H9 (cell line): ENCODE data around the gene CDYL. TPM values are rescaled to one million over a fixed set of nuclear protein-coding genes. Genes with fewer than 3 reads are reported as not detected.

ENCODE experiments used
- DNase-seq: peaks from one replicate; pipeline ENCODE4 v3.0.0-alpha.2; 2017
- H2AFZ ChIP-seq: one replicate; pipeline ENCODE4 v1.6.1; 2013; ENCODE audit warnings: mild to moderate bottlenecking, low read length, control low read depth, moderate library complexity
- H2AK5ac ChIP-seq: 2 replicates; pipeline ENCODE4 v1.6.1; 2013; ENCODE audit warnings: low read length, control low read depth, mixed read lengths; ENCODE audit not compliant: insufficient read length
- H2BK120ac ChIP-seq: one replicate; pipeline ENCODE4 v1.6.1; 2013; ENCODE audit warnings: low read depth, mild to moderate bottlenecking, low read length, control low read depth, inconsistent platforms; ENCODE audit not compliant: poor library complexity, severe bottlenecking
- H2BK12ac ChIP-seq: 2 replicates; pipeline ENCODE4 v1.6.1; 2013; ENCODE audit warnings: low read length, control low read depth, mixed read lengths, low read depth; ENCODE audit not compliant: insufficient read length
- H2BK15ac ChIP-seq: 2 replicates; pipeline ENCODE4 v1.6.1; 2013; ENCODE audit warnings: low read depth, low read length, control low read depth
- H2BK20ac ChIP-seq: one replicate; pipeline ENCODE4 v1.6.1; 2013; ENCODE audit warnings: low read depth, mild to moderate bottlenecking, low read length, control low read depth, inconsistent platforms; ENCODE audit not compliant: poor library complexity, severe bottlenecking
- H2BK5ac ChIP-seq: 2 replicates; pipeline ENCODE4 v1.6.1; 2013; ENCODE audit warnings: low read length, control low read depth, mixed read lengths; ENCODE audit not compliant: insufficient read length
- H3K14ac ChIP-seq: 2 replicates; pipeline ENCODE4 v1.6.1; 2013; ENCODE audit warnings: low read length, control low read depth; ENCODE audit not compliant: insufficient read depth
- H3K18ac ChIP-seq: 2 replicates; pipeline ENCODE4 v1.6.1; 2013; ENCODE audit warnings: low read depth, mild to moderate bottlenecking, mixed read lengths, low read length, control low read depth; ENCODE audit not compliant: insufficient read length
- H3K23ac ChIP-seq: 2 replicates; pipeline ENCODE4 v1.6.1; 2013; ENCODE audit warnings: low read length, control low read depth, mixed read lengths, low read depth; ENCODE audit not compliant: insufficient read length
- H3K23me2 ChIP-seq: 2 replicates; pipeline ENCODE4 v1.6.1; 2013; ENCODE audit warnings: low read depth, mild to moderate bottlenecking, mixed read lengths, low read length, control low read depth; ENCODE audit not compliant: insufficient read length, poor library complexity, severe bottlenecking
- H3K27ac ChIP-seq: 2 replicates; pipeline ENCODE4 v1.5.1; 2013; ENCODE audit warnings: low read length, control low read depth, mixed read lengths, low read depth; ENCODE audit not compliant: insufficient read length
- H3K27me3 ChIP-seq: 2 replicates; pipeline ENCODE4 v1.6.1; 2013; ENCODE audit warnings: low read length, control low read depth, inconsistent platforms; ENCODE audit not compliant: insufficient read depth
- H3K4ac ChIP-seq: 2 replicates; pipeline ENCODE4 v1.6.1; 2013; ENCODE audit warnings: low read depth, mild to moderate bottlenecking, control low read depth, inconsistent platforms, low read length, moderate library complexity
- H3K4me1 ChIP-seq: 2 replicates; pipeline ENCODE4 v1.6.1; 2013; ENCODE audit warnings: low read length, control low read depth, inconsistent platforms; ENCODE audit not compliant: insufficient read depth
- H3K4me2 ChIP-seq: 2 replicates; pipeline ENCODE4 v1.6.1; 2013; ENCODE audit warnings: low read length, control low read depth, mixed read lengths; ENCODE audit not compliant: insufficient read length, insufficient read depth
- H3K56ac ChIP-seq: 2 replicates; pipeline ENCODE4 v1.6.1; 2013; ENCODE audit warnings: low read depth, mild to moderate bottlenecking, mixed read lengths, low read length, control low read depth; ENCODE audit not compliant: insufficient read length
- H3K79me1 ChIP-seq: 2 replicates; pipeline ENCODE4 v1.6.1; 2013; ENCODE audit warnings: low read depth, mild to moderate bottlenecking, moderate library complexity, low read length, control low read depth, inconsistent platforms; ENCODE audit not compliant: insufficient read depth, poor library complexity, severe bottlenecking
- H3K79me2 ChIP-seq: 2 replicates; pipeline ENCODE4 v1.6.1; 2013; ENCODE audit warnings: low read length, control low read depth, inconsistent platforms; ENCODE audit not compliant: insufficient read depth
- H3K9ac ChIP-seq: 2 replicates; pipeline ENCODE4 v1.6.1; 2013; ENCODE audit warnings: low read length, control low read depth, mixed read lengths; ENCODE audit not compliant: insufficient read length; ENCODE audit errors: extremely low read depth
- H3K9me3 ChIP-seq: one replicate; pipeline ENCODE4 v1.6.1; 2013; ENCODE audit warnings: low read depth, low read length, inconsistent platforms; ENCODE audit not compliant: control insufficient read depth
- H3T11ph ChIP-seq: one replicate; pipeline ENCODE4 v1.6.1; 2013; ENCODE audit warnings: mild to moderate bottlenecking, low read length, control low read depth, inconsistent platforms
- H4K20me1 ChIP-seq: one replicate; pipeline ENCODE4 v1.6.1; 2013; ENCODE audit not compliant: control insufficient read depth, insufficient read length, insufficient read depth
- H4K5ac ChIP-seq: 2 replicates; pipeline ENCODE4 v1.6.1; 2013; ENCODE audit warnings: low read depth, mild to moderate bottlenecking, mixed read lengths, low read length, control low read depth; ENCODE audit not compliant: insufficient read length
- H4K8ac ChIP-seq: replicated peaks from 2 replicates; pipeline ENCODE4 v1.6.1; 2013; ENCODE audit warnings: low read length, control low read depth, mixed read lengths, low read depth; ENCODE audit not compliant: insufficient read length
- H4K91ac ChIP-seq: 2 replicates; pipeline ENCODE4 v1.6.1; 2013; ENCODE audit warnings: low read depth, mild to moderate bottlenecking, moderate library complexity, mixed read lengths, low read length, control low read depth; ENCODE audit not compliant: insufficient read length
- H3K27ac Mint-ChIP-seq, 3 experiments: 2 replicates in 2 of 3; 3 replicates in 1 of 3; pipeline ENCODE4 v1.8.0; 2020 to 2021; ENCODE audit warnings: mixed read lengths in 3 of 3, mild to moderate bottlenecking in 1 of 3, moderate library complexity in 1 of 3
- H3K27me3 Mint-ChIP-seq: 2 replicates; pipeline ENCODE4 v1.8.0; 2021; ENCODE audit warnings: low read depth, mild to moderate bottlenecking, moderate library complexity, mixed read lengths
- H3K36me3 Mint-ChIP-seq, 3 experiments: 2 replicates in 2 of 3; 3 replicates in 1 of 3; pipeline ENCODE4 v1.8.0; 2020 to 2021; ENCODE audit warnings: low read depth in 3 of 3, mixed read lengths in 3 of 3; ENCODE audit not compliant: insufficient read depth in 1 of 3
- H3K4me1 Mint-ChIP-seq, 2 experiments: 2 replicates each; pipeline ENCODE4 v1.8.0; 2020; ENCODE audit warnings: mixed read lengths in 2 of 2
- H3K4me3 Mint-ChIP-seq, 2 experiments: 2 replicates in 1 of 2; 3 replicates in 1 of 2; pipeline ENCODE4 v1.8.0; 2020 to 2021; ENCODE audit warnings: mild to moderate bottlenecking in 2 of 2, mixed read lengths in 2 of 2, moderate library complexity in 1 of 2
- H3K9me3 Mint-ChIP-seq, 2 experiments: 2 replicates in 1 of 2; 3 replicates in 1 of 2; pipeline ENCODE4 v1.8.0; 2020; ENCODE audit warnings: mild to moderate bottlenecking in 2 of 2, mixed read lengths in 2 of 2, moderate library complexity in 1 of 2
- WGBS: extraction: QIAGEN DNeasy Blood & Tissue Kit; methylation state at CpG from one replicate; pipeline ENCODE4 v1.1.7; 2013; ENCODE audit warnings: missing lambda C conversion rate, low lambda C conversion rate, mixed read lengths; ENCODE audit not compliant: insufficient read length; ENCODE audit errors: extremely low coverage; 5-methylcytosine and 5-hydroxymethylcytosine counted together
- total RNA-seq: library from RNA; stranded (reverse); gene quantifications from 2 replicates; pipeline ENCODE4 v1.2.1, GENCODE V29; 2021
- TF ChIP-seq, protein P1 (sequence below): fragments of 200-600 bp; sonication (generic); conservative IDR thresholded peaks from 3 replicates; pipeline ENCODE4 v1.8.0; 2021; ENCODE audit warnings: antibody characterized with exemption, mild to moderate bottlenecking

CDYL gene
- total RNA-seq, 1 experiment from 2014 or later = 95.0 TPM

- Histone ChIP-seq H3K9me3 (no peaks in the 10 kb centered on the region), H4K20me1 (no peaks in the 10 kb centered on the region), H2BK15ac (no peak overlapping the region), H3K79me2 (no peaks in the 10 kb centered on the region), H2BK120ac (no peak overlapping the region), H3K79me1 (no peaks in the 10 kb centered on the region), H3K23ac (no peak overlapping the region), H4K91ac (no peak overlapping the region), H3K27me3 (no peaks in the 10 kb centered on the region), H4K8ac (no peak overlapping the region), H2BK5ac (no peak overlapping the region), H2BK20ac (no peak overlapping the region), H4K5ac (no peak overlapping the region), H3K4me1 (peaks cover 2% of the 10 kb centered on the region; the same call in 1 of the 2 replicates), H3K27ac (no peak overlapping the region), H2BK12ac (no peak overlapping the region), H3K56ac (no peak overlapping the region), H3K9ac (no peak overlapping the region), H3K4me2 (no peak overlapping the region), H2AK5ac (no peak overlapping the region), H3K4ac (no peak overlapping the region), H3K18ac (no peak overlapping the region), H3K14ac (no peak overlapping the region), H2AFZ (no peak overlapping the region), H3K23me2 (no peaks in the 10 kb centered on the region), H3T11ph (no peak overlapping the region)
- DNase-seq = no peak
- H3K4me3 Mint-ChIP-seq = no peak overlapping the region
- peaks cover 9 to 13% of the 10 kb centered on the region in 2 experiments; a peak in 4 of 5 replicates for H3K9me3 Mint-ChIP-seq
- no CpG with 5 or more reads among the region's 5 CpGs for WGBS
- TF ChIP-seq, protein P1, sequence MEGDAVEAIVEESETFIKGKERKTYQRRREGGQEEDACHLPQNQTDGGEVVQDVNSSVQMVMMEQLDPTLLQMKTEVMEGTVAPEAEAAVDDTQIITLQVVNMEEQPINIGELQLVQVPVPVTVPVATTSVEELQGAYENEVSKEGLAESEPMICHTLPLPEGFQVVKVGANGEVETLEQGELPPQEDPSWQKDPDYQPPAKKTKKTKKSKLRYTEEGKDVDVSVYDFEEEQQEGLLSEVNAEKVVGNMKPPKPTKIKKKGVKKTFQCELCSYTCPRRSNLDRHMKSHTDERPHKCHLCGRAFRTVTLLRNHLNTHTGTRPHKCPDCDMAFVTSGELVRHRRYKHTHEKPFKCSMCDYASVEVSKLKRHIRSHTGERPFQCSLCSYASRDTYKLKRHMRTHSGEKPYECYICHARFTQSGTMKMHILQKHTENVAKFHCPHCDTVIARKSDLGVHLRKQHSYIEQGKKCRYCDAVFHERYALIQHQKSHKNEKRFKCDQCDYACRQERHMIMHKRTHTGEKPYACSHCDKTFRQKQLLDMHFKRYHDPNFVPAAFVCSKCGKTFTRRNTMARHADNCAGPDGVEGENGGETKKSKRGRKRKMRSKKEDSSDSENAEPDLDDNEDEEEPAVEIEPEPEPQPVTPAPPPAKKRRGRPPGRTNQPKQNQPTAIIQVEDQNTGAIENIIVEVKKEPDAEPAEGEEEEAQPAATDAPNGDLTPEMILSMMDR = no peak
- H3K27me3 Mint-ChIP-seq = peaks cover 5% of the 10 kb centered on the region
- peaks cover 18 to 20% of the 10 kb centered on the region in 2 experiments for H3K4me1 Mint-ChIP-seq
- H3K27ac Mint-ChIP-seq = no peak overlapping the region
- peaks cover 0 to 5% (median 4%) of the 10 kb centered on the region in 3 experiments; a peak in 4 of 7 replicates for H3K36me3 Mint-ChIP-seq
Observed at GRCh38 chr6:4977468-4977867, 201.3 kb downstream of the CDYL start.
